ENCODE data around the gene LRTM2.

LRTM2 gene

GRCh38 chr12:1864456-1864855 is 44.1 kb downstream of the LRTM2 start:
- no peak for DNase-seq (ENCODE audit: low read depth, low spot score)

- no peak for DNase-seq (ENCODE audit: low read depth, low spot score)
These were observed 44.5 kb downstream of the LRTM2 start for GRCh38 chr12:1864867-1865266.

- DNase-seq (ENCODE audit: low read depth, low spot score) = no peak
These were observed 45.0 kb downstream of the LRTM2 start for GRCh38 chr12:1865284-1865866.

GRCh38 chr12:1869145-1869544 is 48.8 kb downstream of the LRTM2 start:
- no peak for DNase-seq (ENCODE audit: low read depth, low spot score)

- no peak for DNase-seq (ENCODE audit: low read depth, low spot score)
These were observed 49.7 kb downstream of the LRTM2 start for GRCh38 chr12:1870086-1870485.

- DNase-seq (ENCODE audit: low read depth, low spot score) = no peak
These were observed 50.9 kb downstream of the LRTM2 start for GRCh38 chr12:1870998-1871917.

GRCh38 chr12:1872001-1872400 is 51.6 kb downstream of the LRTM2 start:
- no peak for DNase-seq (ENCODE audit: low read depth, low spot score)

- DNase-seq (ENCODE audit: low read depth, low spot score) = no peak
These were observed 52.1 kb downstream of the LRTM2 start for GRCh38 chr12:1872448-1872847.

- DNase-seq (ENCODE audit: low read depth, low spot score) = no peak
These were observed 53.5 kb downstream of the LRTM2 start for GRCh38 chr12:1873531-1874510.

GRCh38 chr12:1875608-1876007 is 55.2 kb downstream of the LRTM2 start:
- DNase-seq (ENCODE audit: low read depth, low spot score) = no peak

GRCh38 chr12:1876086-1876485 is 55.7 kb downstream of the LRTM2 start:
- DNase-seq (ENCODE audit: low read depth, low spot score) = no peak

- no peak for DNase-seq (ENCODE audit: low read depth, low spot score)
These were observed 57.0 kb downstream of the LRTM2 start for GRCh38 chr12:1877169-1877878.

GRCh38 chr12:1878214-1878613 is 57.8 kb downstream of the LRTM2 start:
- DNase-seq (ENCODE audit: low read depth, low spot score) = no peak

GRCh38 chr12:1878695-1879094 is 58.3 kb downstream of the LRTM2 start:
- no peak for DNase-seq (ENCODE audit: low read depth, low spot score)

- DNase-seq (ENCODE audit: low read depth, low spot score) = no peak
These were observed 59.3 kb downstream of the LRTM2 start for GRCh38 chr12:1879633-1880032.

GRCh38 chr12:1880153-1880845 is 59.9 kb downstream of the LRTM2 start:
- no peak for DNase-seq (ENCODE audit: low read depth, low spot score)

- DNase-seq (ENCODE audit: low read depth, low spot score) = no peak
These were observed 60.5 kb downstream of the LRTM2 start for GRCh38 chr12:1880876-1881275.

- DNase-seq (ENCODE audit: low read depth, low spot score) = no peak
These were observed 60.9 kb downstream of the LRTM2 start for GRCh38 chr12:1881301-1881700.

- no peak for DNase-seq (ENCODE audit: low read depth, low spot score)
These were observed 61.6 kb downstream of the LRTM2 start for GRCh38 chr12:1881936-1882335.

- no peak for DNase-seq (ENCODE audit: low read depth, low spot score)
These were observed 62.0 kb downstream of the LRTM2 start for GRCh38 chr12:1882405-1882804.

All from brain pericyte (primary cell).